ENCODE data around the gene PLA2G2F. TPM values are rescaled to one million over a fixed set of nuclear protein-coding genes. Genes with fewer than 3 reads are reported as not detected.

Gene PLA2G2F
- total RNA-seq, 2 donors from 2014 or later = not detected

DNA sequence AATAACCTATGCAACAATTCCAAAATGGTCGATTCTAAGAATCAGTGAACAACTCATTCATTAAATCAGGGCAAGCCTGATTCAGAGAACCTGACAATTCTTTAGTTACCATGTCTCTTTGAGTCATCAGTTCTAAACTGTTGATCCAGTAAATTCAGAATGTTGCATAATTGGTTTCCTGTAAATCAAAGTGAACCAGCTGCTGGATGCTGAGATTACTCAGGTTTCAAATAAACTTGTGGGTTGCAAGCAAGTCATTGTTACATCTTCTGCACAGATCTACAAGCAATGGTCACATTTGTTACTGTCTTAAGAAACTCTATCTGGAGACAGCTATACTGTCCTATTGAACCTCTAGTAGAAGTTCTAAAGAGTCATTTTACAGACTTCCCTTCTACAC, 36.2 kb upstream of the PLA2G2F start:
- Histone ChIP-seq H3K36me3 (no peaks in the 10 kb centered on the region), H3K27me3 (replicated peaks; ENCODE audit: insufficient read depth) (no peaks in the 10 kb centered on the region), H3K4me3 (no peak overlapping the region), H3K4me1 (ENCODE audit: control insufficient read depth in 1 of 2, low read depth in 2 of 2) (no peaks in the 10 kb centered on the region), H3K9me3 (no peaks in the 10 kb centered on the region), H3K27ac (no peak overlapping the region)
- TF ChIP-seq, protein P1, sequence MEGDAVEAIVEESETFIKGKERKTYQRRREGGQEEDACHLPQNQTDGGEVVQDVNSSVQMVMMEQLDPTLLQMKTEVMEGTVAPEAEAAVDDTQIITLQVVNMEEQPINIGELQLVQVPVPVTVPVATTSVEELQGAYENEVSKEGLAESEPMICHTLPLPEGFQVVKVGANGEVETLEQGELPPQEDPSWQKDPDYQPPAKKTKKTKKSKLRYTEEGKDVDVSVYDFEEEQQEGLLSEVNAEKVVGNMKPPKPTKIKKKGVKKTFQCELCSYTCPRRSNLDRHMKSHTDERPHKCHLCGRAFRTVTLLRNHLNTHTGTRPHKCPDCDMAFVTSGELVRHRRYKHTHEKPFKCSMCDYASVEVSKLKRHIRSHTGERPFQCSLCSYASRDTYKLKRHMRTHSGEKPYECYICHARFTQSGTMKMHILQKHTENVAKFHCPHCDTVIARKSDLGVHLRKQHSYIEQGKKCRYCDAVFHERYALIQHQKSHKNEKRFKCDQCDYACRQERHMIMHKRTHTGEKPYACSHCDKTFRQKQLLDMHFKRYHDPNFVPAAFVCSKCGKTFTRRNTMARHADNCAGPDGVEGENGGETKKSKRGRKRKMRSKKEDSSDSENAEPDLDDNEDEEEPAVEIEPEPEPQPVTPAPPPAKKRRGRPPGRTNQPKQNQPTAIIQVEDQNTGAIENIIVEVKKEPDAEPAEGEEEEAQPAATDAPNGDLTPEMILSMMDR (IDR thresholded peaks at IDR 0.05) = no peak
- ATAC-seq (ENCODE audit: insufficient number of reproducible peaks, low FRiP score, low read depth) (no peak), DNase-seq (ENCODE audit: low spot score) (no peak)

DNA sequence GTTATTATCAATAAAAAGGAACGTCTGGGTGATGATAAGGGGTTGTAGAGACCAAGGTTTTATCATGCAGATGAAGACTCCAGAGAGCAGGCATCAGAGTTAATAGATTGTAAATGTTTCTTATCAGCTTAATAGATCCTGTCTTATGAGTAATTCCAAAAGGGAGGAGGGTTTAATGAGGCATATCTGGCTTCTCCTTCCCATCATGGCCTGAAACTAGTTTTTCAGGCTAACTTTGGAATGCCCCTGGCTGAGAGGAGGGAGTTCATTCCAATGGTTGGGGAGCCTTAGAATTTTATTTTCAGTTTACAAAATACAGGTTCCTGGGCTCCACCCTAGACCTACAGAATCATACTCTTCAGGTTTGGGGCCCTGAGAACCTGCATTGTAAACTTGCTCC, 33.3 kb upstream of the PLA2G2F start:
- Histone ChIP-seq H3K27me3 (replicated peaks; ENCODE audit: insufficient read depth) (no peaks in the 10 kb centered on the region), H3K4me3 (no peak overlapping the region), H3K4me1 (ENCODE audit: control insufficient read depth in 1 of 2, low read depth in 2 of 2) (no peaks in the 10 kb centered on the region), H3K27ac (no peak overlapping the region), H3K36me3 (no peaks in the 10 kb centered on the region), H3K9me3 (no peaks in the 10 kb centered on the region)
- DNase-seq (ENCODE audit: low spot score) = no peak
- ATAC-seq (ENCODE audit: insufficient number of reproducible peaks, low FRiP score, low read depth) = no peak
- TF ChIP-seq, protein P1 (IDR thresholded peaks at IDR 0.05) = no peak

DNA sequence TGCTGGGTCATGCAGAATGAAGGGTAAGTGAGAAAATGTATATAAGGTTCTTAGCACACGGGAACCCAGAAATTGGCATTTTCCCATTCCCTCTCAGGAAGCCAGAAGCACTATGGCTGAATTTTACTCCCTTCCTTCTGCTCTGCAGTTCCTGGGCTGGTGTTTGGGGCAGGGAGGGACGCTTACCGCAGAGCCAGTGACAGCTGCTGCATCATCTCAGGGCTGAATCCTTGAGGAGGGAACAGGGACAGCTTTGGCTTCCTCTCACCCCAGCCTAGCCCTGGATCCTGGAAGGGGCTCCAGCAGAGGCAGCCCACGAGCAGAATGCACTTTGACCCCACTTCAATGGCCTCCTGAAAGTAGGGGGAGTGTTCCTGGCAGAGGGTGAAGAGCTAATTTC, 31.8 kb upstream of the PLA2G2F start:
- ATAC-seq (ENCODE audit: insufficient number of reproducible peaks, low FRiP score, low read depth) = no peak
- TF ChIP-seq, protein P1 (IDR thresholded peaks at IDR 0.05) = no peak
- no peak overlapping the region for H3K27ac ChIP-seq

DNA sequence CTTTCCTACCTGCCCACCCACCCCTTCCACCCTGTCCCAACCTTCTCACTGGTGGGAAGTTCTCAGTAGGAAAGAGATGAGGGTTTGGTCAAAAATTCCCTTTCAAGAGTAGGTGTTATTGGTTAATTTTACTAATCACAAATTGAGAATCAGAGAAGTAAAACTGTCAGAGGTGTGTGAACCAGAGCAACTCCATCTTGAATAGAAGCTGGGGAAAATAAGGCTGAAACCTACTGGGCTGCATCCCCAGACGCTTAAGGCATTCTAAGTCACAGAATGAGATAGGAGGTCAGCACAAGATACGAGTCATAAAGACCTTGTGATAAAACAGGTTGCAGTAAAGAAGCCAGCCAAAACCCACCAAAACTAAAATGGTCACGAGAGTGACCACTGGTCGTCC, 31.3 kb upstream of the PLA2G2F start:
- no peak for ATAC-seq (ENCODE audit: insufficient number of reproducible peaks, low FRiP score, low read depth)
- Histone ChIP-seq H3K27ac (no peak overlapping the region), H3K36me3 (no peaks in the 10 kb centered on the region), H3K9me3 (no peaks in the 10 kb centered on the region), H3K27me3 (replicated peaks; ENCODE audit: insufficient read depth) (no peaks in the 10 kb centered on the region), H3K4me3 (no peak overlapping the region), H3K4me1 (ENCODE audit: control insufficient read depth in 1 of 2, low read depth in 2 of 2) (no peaks in the 10 kb centered on the region)
- TF ChIP-seq, protein P1 (IDR thresholded peaks at IDR 0.05) = no peak
- DNase-seq (ENCODE audit: low spot score) = no peak

More for the DNA sequence above, 31.8 kb upstream of the PLA2G2F start:
- H3K4me3 ChIP-seq = no peak overlapping the region
- DNase-seq (ENCODE audit: low spot score) = no peak
- H3K36me3 ChIP-seq = no peaks in the 10 kb centered on the region
- H3K9me3 ChIP-seq = no peaks in the 10 kb centered on the region
- no peaks in the 10 kb centered on the region for H3K4me1 ChIP-seq (ENCODE audit: control insufficient read depth in 1 of 2, low read depth in 2 of 2)
- H3K27me3 ChIP-seq (replicated peaks; ENCODE audit: insufficient read depth) = no peaks in the 10 kb centered on the region

DNA sequence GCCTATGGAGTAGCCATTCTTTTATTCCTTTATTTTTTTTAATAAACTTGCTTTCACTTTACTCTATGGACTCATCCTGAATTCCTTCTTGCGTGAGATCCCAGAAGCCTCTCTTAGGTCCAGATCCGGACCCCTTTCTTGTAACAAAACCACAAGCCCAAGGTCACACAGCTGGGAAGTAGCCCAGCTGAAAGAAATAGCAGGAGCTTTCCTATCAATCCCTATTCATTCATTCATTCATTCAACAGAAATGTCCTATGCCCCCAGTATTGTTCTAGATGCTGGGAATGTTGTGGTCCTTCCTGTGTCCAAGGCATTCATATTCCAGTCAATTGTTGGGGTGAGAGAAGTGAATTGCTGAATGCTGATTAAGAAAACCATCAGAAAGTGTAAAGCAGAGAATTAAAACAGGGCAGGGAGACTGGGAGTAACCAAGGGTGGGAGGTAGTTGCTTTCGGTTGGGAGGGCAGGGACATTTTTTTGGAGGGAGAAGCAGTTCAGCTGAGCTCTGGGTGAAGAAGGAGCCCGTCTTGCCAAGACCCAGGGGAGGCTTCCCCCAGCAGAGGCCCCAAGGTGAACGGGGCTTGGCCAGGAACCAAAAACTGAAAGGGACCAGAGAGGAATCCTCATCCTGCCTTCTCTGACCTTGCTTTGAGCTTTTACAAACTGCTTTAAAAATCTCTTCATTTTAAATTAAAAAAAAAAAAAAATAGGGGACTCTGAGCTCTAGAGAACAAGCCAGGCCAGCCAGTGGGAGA, 30.6 kb upstream of the PLA2G2F start:
- Histone ChIP-seq H3K27me3 (replicated peaks; ENCODE audit: insufficient read depth) (no peaks in the 10 kb centered on the region), H3K36me3 (no peaks in the 10 kb centered on the region), H3K4me1 (ENCODE audit: control insufficient read depth in 1 of 2, low read depth in 2 of 2) (no peaks in the 10 kb centered on the region), H3K9me3 (no peaks in the 10 kb centered on the region), H3K4me3 (no peak overlapping the region), H3K27ac (no peak overlapping the region)
- no peak for DNase-seq (ENCODE audit: low spot score)
- TF ChIP-seq, protein P1 (IDR thresholded peaks at IDR 0.05) = no peak
- no peak for ATAC-seq (ENCODE audit: insufficient number of reproducible peaks, low FRiP score, low read depth)
